PFSK-1 (cell line): ENCODE results near the gene SIX3.

ENCODE experiments used
- POLR2AphosphoS5 ChIP-seq: IDR thresholded peaks from 2 replicates; pipeline ENCODE4 v1.6.1; 2012; ENCODE audit warnings: low read depth, mild to moderate bottlenecking, control low read depth, low read length, moderate library complexity
- TAF1 ChIP-seq: IDR thresholded peaks from 2 replicates; pipeline ENCODE4 v1.6.1; 2012; ENCODE audit warnings: low read length, control low read depth, borderline replicate concordance; ENCODE audit not compliant: insufficient read depth

GRCh38 chr2:44931198-44931780 lies 10.2 kb upstream of the SIX3 start:
- TF ChIP-seq POLR2AphosphoS5 (no peak), TAF1 (no peak)
